NCI-H1105 treated with DMSO at 0.1 percent for 48 hours (cell line): ENCODE measurements around the gene TXNL4B.
A peak's percentile ranks its signal among the peaks of the same experiment; 100 is the strongest.
"Not testable (repeated sequence)": the region's sequence is repeated elsewhere in the genome, so short reads cannot be mapped to it uniquely, and the experiment has no call there.

Experiments
- DNase-seq: peaks from one replicate; lab custom pipeline; 2025; lab: John Stamatoyannopoulos, UW

Gene TXNL4B

DNA sequence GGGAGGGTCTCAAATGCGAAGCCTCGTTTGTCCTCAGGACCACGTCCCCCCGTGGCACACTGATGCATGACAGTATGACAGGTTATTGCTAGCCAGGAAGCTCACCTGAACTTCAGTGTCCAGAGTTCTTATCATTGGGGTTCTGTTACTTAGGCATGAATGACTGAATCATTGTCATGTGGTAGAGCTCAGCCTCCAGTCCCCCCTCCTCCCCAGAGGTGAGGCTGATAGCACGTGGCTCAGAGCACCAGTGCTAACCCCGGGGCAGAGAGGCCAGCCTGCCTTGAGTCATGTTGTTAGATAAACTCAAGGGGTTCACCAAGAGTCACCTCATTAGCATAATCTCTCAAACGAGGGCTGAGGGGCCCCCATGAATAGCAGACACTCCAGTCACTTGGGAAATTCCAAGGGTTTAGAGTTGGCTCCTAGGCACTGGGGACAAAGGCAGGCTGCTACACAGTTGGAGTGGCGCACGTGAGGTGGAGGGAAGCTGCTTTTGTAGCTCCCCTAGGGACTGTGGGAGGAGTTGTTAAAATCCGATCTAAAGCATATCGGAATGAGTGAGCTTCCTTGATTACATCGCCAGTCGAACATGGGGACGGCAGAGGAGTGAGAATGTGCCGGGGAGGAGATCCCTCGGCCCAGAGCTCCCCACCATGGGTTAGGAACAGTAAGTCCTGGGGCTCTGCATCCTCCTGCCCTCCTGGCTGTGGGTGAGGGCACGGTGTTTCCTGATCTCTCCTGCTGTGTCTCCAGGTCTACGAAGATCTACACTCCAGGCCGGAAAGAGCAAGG is 18.4 kb upstream of the TXNL4B start:
- no peak for DNase-seq

DNA sequence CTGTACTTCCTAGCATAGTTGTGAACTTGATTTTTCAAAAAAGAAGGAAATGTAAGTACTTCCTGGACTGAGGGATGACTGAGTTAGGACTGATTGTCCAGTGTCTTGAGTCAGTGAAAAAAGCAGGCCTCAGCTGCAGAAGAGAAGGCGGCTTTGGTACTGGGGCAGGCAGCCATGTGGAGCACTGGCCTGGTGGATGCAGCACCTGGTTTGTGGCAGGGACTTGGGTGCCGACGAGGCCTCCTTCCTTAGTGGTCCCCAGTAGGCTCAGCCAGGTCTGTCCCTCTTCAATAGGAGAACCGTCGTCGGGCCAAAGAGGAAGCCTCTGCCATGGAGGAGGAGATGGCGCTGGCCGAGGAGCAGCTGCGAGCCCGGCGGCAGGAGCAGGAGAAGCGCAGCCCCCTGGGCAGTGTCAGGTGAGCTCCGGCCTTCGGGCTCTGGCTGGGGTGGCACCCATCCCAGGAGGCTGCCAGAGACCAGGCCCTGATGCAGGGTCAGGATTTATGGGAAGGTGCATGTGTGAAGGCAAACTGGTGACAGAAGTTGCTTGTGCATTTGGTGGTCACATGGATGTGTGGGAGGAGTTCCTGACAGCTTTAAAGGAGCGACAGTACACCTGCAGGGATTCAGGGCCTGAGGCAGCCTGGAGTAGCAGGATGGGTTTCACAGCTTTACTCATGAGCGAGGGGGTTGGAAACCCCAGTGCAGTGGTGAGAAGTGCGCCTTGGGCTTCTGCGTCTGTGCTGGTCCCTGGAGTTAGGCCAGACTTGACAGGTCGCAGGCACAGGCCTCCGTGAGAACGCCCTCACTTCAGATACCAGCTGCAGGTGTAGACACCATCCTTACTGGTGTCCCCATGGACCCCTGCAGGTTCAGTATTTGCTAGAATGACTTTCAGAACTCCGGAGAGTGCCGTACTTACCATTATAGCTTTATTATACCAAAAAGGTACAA is 17.5 kb upstream of the TXNL4B start:
- DNase-seq: no peak

- no peak for DNase-seq
Observed at GRCh38 chr16:72109966-72110530, 16.6 kb upstream of the TXNL4B start.

- DNase-seq: no peak
Observed at GRCh38 chr16:72109300-72109699, 15.9 kb upstream of the TXNL4B start.

DNA sequence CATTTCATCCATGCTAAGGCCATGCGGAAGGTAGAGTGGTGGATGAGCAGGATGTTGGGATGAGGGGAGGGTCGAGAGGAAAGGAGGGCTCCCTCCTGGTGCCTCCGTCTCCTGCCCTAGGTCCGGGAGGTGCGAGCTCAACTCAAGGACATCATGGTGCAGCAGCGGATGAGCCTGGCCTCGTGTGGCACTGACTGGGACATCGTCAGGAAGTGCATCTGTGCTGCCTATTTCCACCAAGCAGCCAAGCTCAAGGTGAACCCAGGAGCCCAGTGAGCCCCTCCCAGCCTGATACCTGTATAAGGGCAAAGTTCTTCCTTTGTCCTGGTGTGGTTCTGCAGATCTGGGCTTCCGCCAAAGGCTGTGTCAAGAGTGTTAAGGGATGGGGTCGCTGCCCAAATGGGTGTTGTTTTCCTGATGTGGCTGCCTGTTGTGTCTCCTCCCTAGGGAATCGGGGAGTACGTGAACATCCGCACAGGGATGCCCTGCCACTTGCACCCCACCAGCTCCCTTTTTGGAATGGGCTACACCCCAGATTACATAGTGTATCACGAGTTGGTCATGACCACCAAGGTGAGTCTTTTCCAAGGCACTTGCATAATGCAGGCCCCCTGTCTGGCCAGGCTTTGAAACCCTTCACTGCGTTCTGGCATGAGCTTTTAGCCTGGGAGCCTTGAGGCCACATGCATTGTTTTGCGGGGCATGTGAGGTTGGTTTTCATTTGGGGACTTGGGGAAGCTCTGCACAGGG is 15.1 kb upstream of the TXNL4B start:
- DNase-seq: no peak

- DNase-seq: no peak
Observed at GRCh38 chr16:72107371-72107770, 14.0 kb upstream of the TXNL4B start.

- DNase-seq: no peak
Observed at GRCh38 chr16:72105978-72106377, 12.6 kb upstream of the TXNL4B start.

DNA sequence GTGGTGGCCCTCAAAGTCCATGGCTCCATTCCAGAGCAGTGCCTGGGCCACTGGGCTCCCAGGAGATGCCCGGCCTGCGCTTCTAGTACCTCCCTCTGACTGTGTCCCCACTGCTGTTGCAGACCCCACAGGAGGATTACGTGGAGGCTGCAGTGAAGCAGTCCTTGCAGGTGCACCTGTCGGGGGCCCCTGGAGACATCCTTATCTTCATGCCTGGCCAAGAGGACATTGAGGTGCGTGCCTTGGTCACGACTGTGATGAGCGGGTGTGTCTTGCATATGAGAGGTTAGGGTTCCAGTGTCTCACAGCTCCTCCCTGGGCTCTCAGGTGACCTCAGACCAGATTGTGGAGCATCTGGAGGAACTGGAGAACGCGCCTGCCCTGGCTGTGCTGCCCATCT is 11.5 kb upstream of the TXNL4B start:
- no peak for DNase-seq

DNA sequence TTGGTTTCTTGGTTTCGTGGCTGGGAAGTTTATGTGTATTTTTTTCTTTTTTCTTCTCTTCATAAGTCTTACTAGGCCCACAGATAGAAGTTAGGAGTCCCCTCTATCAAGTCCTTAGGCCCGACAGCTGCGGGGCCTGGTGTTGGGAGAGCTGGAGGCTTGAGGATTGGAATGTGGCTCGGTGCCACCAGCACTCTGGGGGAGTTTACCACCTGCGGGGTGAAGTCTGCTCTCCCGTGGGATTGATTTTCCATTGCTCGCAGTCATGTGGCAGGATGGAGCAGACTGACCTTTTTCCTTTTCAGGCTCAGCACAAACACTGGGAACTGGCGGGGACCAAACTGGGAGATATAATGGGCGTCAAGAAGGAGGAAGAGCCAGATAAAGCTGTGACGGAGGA is 7.8 kb upstream of the TXNL4B start:
- no peak for DNase-seq

DNA sequence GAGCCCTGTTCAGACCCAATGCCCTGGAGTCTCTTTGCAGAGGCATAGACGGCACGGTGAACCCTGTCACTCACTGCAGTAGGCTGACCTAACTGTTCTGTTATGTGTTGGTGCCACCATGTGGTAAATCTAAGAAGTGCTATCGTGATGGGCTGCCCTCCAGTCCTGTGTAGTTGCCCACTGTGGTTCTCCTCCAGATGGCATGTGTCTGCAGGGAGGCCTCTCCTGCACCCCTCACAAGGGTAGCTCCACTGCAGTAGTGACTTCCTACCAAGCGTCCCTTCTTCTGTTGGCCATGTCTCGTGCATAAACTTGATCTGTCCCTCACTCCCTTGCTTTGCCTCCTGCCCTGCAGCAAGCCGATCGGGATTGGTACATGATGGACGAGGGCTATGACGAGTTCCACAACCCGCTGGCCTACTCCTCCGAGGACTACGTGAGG is 6.0 kb upstream of the TXNL4B start:
- peak; percentile 2 for DNase-seq

- DNase-seq: no peak
Observed at GRCh38 chr16:72098936-72099335, 5.5 kb upstream of the TXNL4B start.

DNA sequence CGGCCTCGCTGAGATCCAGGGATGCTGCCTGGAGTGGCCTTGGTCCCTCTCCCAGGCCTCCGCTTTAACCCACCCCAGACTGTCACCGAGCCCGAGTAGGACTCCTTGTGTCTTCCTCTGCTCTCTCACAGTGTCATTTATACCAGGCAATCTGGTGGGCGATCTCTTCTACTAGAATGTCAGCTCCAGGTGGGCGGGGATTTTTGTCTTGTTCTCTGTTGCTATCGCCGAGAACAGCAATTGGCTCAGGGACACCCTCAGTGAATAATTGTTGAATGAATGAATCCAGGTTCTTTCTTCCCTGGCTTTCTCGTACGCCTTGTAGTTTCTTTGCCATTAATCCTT is 818 bp upstream of the TXNL4B start:
- no peak for DNase-seq

- DNase-seq: no peak
Observed at GRCh38 chr16:72092832-72093447, 480 bp downstream of the TXNL4B start.

GRCh38 chr16:72091217-72091616 is 2.2 kb downstream of the TXNL4B start:
- DNase-seq: no peak

DNA sequence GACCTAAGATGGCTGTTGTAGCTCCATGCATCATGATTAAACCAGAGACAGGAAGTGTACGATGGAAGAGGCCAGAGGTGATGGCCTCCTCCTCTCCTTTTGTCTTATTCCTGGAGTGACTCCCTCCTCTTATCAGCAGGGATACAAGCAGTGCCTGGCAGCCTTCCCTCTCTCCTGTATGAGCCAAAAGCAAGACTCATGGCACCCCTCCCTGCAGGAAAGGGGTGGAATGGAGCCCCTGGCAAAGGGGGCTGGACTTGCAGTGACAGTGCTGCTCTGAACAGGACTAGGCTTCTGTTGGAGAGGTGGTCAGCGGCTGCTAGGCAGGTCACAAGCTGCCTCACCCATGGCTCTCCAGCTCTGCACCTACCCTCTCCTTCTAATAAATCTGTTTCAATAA is 8.4 kb downstream of the TXNL4B start:
- no peak for DNase-seq

- no peak for DNase-seq
Observed at GRCh38 chr16:72084445-72084844, 9.0 kb downstream of the TXNL4B start.

DNA sequence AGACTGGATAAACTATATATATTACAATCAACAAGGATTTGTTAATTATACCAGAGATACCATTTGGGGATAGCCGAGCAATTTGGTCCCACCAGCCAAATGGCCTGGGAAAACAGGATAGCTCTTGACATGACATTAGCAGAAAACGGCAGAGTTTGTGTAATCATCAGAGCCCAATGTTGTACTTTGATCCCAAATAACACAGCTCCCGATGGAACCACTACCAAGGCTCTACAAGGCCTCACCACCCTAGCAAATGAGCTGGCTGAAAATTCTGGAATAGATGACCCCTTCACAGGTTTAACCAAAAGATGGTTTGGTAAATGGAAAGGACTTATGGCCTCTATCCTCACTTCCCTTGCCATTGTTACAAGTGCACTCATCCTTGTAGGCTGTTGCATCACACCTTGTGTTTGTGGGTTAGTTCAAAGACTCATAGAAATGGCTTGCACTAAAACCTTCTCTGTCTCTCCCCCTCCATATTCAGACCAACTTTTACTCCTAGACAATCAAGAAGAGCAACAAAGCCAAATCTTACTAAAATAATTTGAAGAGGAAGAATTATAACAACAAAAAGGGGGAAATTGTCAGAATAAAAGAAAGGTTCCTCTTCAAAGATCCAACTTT is 9.5 kb downstream of the TXNL4B start:
- no peak for DNase-seq

DNA sequence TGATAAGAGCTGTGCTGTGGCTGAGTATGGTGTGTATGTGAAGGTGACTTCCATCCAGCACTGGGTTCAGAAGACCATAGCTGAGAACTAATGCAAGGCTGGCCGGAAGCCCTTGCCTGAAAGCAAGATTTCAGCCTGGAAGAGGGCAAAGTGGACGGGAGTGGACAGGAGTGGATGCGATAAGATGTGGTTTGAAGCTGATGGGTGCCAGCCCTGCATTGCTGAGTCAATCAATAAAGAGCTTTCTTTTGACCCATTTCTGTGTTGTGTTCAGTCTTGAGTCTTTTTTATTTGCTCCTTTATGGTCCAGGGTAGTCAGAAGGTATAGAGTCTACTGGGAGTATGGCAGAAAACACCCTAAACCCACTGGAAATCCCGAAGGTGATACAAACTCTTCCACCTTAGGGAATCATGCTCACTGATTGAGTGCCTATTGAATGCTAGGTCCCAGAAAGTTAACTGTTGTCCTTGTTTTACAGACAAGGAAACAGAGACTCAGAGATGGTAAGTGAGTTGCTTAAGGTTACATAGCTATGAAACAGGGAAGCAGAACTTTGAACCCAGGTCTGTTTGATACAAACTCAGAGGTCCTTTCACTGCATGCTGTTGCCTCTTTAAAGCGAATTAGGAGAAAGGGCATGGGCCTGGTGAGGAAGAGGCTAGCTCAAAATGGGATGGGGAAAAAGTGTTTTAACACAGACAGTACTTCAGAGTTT is 16.3 kb downstream of the TXNL4B start:
- DNase-seq: not testable (repeated sequence)

- not testable (repeated sequence) for DNase-seq
Observed at GRCh38 chr16:72075067-72075466, 18.4 kb downstream of the TXNL4B start.

DNA sequence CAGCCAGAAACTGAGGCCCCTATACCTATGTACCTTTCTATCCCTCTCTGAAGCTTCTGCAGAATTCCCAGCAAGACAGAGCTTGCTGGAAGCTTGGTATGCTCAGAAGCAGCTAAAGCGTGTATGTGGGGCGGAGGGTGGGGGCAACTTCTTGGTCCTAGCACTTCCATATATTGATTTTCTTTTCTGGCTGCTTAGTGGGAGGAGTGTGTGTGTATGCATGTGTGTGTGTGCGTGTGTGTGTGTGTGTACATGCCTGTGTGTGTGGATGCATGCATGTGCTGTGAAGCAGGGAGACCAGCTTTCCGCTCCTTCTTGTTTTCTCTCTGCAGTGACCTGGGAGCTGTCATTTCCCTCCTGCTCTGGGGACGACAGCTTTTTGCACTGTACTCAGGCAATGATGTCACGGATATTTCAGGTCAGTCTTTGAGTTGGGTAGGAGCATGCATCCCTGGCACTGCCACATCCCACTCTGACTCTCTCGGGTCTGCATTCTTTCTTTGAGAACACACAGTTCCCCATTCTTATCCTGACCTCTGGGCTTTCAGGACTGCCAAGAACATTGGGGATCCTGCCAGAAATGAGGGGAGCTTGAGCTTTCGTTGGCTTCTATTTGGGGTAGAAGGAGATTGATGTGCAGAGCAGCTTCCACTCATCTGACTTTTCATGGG is 19.7 kb downstream of the TXNL4B start:
- DNase-seq: no peak
